Stimulated activated naive CD8-positive, alpha-beta T cell treated with anti-CD3 and anti-CD28 coated beads, Interleukin-15, Interleukin-2, amounts not matched to agents 100 U/mL and 50 U/mL, for 24 hours (primary cell): ENCODE measurements around the gene ALCAM.

ENCODE experiments used
- ATAC-seq: fragments of 150-1000 bp; cut with Tn5 transposase; one replicate; pipeline ENCODE4 v1.10.0; 2021
- DNase-seq: peaks from one replicate; pipeline ENCODE4 v3.0.0; 2021

The ALCAM gene

GRCh38 chr3:105493305-105493892 lies 126.7 kb downstream of the ALCAM start:
- ATAC-seq, result no peak

DNA sequence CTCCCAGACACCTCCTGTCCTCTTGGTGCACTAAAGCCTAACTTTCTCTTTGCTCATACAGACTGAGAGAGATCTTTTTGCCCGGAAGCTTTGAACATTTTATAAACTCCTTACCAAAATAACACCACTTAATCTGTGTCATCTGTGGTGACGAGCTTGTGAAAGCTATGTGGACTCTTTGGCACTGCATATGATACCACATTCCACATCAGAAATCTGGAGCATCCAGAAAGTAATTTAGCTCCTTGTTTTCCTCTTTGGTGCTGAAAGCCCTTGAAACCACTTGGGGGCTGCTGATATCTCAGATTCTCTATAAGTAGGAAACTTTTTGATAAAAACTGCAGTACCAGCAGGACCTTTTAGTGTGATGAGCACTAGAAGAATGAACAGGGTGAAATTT lies 128.3 kb downstream of the ALCAM start:
- ATAC-seq (no peak), DNase-seq (no peak)

More at GRCh38 chr3:105493305-105493892, 126.7 kb downstream of the ALCAM start:
- DNase-seq, result no peak

- ATAC-seq (no peak), DNase-seq (no peak)
Observed at GRCh38 chr3:105496343-105496742, 129.6 kb downstream of the ALCAM start.

DNA sequence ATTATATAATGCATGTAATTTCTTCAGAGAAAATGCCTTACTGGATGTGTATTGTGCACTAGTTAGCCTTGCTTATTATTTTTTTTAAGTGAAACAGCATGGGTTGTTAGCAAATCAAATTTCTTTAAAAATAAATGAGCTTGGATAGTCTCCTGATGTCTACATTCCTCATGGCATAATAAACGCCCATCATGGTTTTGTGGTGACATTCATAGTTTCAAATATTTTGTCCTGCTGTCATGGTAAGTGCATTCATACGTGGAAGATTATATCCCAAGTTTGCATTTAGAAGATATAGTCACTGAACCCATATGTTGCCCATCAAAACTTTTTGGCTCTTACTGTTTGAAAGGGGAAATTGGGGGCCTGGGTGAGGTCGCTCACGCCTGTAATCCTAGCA lies 130.7 kb downstream of the ALCAM start:
- ATAC-seq, result no peak
- no peak for DNase-seq

DNA sequence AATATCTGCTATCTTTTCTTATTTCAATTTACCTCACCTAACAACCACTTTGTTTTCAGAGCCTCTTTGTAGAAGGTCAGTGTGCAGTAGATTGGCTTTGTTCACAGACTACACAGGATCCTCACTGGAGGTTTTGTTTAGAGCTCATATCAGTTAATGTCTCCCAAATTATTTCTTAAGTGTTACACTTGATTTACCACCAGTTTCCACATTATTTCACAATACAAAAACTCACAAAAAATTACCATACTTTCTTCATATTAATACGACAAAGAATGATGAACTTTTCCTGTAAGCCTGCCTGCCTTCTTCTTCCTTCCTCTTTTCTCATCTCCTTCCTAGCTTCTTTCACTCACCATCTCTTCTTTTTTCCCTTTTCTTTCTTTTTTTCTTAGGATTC lies 133.3 kb downstream of the ALCAM start:
- DNase-seq (no peak), ATAC-seq (no peak)

- ATAC-seq, result no peak
- DNase-seq, result no peak
Observed at GRCh38 chr3:105502333-105502732, 135.6 kb downstream of the ALCAM start.

- ATAC-seq, result no peak
Observed at GRCh38 chr3:105503191-105503593, 136.5 kb downstream of the ALCAM start.

DNA sequence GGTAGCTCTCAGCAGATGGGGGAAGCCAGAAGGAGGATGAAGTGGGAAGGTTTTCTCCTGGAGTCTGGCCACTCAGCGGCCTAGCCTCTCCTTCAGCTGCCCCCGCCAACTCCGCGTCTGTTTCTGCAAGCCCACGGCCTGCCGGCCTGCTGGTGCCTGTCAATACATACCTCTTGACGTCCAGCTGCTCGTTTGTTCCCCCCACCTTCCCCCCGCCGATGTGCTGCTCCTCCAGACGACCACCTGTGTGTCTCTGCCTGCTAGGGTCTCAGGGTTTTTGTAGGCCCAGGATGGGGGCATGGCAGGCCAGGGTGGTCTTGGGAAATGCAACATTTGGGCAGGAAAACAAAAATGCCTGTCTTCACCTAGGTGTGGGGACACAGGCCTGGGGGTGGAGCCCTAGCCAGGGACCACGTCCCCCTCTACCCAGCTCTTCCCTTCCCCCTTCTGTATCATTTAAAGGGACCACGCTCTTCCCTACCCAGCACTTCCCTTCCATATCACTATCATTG lies 137.8 kb downstream of the ALCAM start:
- no peak for ATAC-seq
- DNase-seq, result no peak

More at GRCh38 chr3:105503191-105503593, 136.5 kb downstream of the ALCAM start:
- DNase-seq, result no peak

- DNase-seq, result no peak
- no peak for ATAC-seq
Observed at GRCh38 chr3:105505170-105505569, 138.5 kb downstream of the ALCAM start.

DNA sequence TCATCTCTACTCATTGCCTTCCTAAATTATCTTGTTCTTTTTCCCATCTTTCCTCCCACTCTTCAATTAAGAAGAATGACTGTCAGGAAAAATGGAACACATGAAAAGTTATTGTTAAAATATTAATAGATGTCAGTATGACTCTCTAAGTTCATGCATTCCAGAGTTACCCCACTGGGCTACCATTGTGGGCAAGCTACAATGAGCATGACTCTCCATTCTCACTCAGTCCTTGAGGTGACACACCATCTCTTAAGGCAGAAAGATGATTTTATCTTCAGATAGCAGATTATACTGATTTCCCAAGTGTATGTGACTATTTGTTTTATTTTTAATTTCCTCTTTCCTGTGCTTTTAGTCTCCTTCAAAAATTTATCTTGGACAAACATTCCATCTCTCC lies 144.3 kb downstream of the ALCAM start:
- no peak for DNase-seq
- no peak for ATAC-seq

DNA sequence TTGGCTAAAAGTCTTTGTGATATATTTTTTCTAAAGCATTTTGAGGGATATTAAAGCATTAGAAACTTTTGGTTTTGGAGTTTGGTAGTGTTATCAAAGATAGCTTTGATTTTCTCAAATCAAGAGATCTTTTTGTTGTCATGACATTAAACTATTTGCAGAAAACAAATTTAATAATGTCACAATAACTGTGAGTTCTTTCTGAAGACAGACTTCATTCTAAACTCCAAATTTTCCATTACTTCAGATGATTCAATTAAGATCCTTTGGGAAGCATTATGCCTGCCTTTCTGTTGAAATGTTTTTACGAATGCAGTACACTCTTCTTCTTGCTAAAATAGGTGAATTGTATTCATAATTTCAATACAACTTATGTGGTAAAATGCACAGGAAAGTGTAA lies 145.4 kb downstream of the ALCAM start:
- ATAC-seq (no peak), DNase-seq (no peak)

- no peak for ATAC-seq
- no peak for DNase-seq
Observed at GRCh38 chr3:105513042-105513441, 146.3 kb downstream of the ALCAM start.

- ATAC-seq, result no peak
- DNase-seq, result no peak
Observed at GRCh38 chr3:105513886-105514285, 147.2 kb downstream of the ALCAM start.

DNA sequence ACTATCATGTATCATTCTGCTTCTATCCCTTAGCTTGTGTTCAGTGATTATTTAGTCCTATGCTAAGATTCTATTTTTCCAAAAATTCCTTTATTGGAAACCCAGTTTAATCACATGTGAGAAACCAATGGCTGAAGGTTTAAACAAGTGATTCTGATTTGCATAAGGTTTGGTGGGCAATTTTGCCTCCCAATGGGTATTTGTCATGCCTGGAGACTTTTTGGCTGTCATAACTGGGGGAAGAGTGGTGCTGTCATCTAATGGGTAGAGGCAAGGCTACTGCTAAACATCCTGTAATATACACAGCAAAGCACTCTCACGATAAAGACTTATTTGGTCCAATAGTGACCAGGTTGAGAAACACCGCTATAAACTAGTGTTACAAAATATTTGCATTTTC lies 148.7 kb downstream of the ALCAM start:
- DNase-seq (no peak), ATAC-seq (no peak)

- ATAC-seq (no peak), DNase-seq (no peak)
Observed at GRCh38 chr3:105516972-105517371, 150.3 kb downstream of the ALCAM start.

DNA sequence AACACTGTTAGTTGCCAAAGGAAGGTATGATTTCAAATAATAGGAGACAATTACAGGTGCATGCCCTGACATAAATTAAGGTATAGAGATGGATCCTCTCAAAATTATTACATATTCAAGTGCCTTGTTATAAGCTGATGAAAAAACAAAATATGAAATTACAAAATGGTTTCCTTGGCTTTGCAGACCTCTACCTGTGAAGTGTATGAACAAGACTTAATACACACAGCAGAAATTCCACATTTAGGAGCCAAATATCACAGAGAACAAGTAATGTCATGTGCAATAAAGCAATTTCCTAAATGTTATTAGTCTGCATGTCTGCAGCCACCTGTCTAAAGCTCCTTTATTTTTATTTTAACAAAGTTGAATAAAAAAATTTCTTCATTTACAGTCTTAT lies 151.5 kb downstream of the ALCAM start:
- ATAC-seq (no peak), DNase-seq (no peak)

DNA sequence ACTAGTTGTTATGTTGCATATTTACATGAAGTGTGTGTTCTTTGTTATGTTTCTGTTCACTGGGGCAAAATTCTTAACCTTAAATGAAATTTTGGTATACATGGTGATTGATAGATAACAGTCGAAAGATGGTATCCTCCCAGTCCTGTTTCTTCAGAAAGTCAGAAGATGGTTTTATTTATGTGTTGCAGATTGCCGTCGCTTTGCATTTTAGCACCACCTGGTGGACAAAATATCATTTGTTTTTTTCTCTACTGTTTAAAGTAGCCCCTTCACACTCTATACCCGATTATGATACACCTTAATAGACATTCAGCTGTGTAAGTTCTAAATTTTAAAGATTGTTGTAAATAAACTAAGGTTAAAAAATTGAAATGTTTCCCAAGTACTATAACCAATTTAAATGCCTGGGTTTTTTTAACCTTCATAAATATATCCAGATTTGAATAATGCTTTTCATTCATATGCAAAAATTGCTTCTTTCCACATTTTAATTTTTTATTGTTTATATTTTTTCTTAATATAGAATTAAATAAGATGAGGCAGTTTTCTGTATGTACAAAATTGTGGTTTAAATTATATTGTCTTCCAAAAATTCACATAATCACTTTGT lies 152.2 kb downstream of the ALCAM start:
- DNase-seq, result peak; percentile 7
- ATAC-seq, result peak; percentile 69

DNA sequence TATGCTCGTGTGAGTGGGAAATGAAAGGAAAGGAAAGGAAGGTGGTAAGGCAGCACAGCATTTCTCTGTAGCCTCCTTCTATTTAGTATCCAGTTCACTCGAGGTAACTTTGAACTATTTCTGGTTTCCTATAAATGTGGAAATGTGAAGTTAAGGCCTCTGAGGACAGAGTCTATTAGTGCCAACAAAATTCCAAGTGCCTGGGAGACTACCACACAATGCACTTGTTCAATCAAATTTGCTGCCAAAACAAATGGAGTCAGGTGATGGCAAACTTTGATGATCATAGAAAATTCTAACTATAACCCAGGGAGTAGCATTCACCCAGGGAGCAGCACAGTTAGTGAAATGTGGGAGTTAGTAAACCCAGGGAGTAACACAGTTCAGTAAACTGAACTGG lies 155.1 kb downstream of the ALCAM start:
- ATAC-seq, result no peak
- no peak for DNase-seq

DNA sequence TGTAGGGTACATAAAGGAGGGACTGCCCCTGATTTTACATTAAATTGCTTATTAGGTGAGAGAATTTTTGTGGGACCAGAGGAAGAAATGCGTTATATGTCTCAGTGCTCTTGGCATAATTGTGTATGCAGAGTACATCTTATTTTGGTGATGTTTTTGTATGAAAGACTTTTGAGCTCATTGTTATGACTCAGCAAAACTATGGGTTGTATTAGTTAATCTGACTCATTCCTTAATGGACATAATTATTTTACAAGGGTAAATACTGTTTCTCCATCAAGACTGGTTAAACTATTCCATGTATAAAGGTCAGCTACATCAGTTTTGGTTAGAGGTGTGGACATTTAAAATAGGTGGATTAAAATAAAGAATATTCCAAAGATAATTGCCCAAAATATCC lies 156.8 kb downstream of the ALCAM start:
- no peak for ATAC-seq
- DNase-seq, result no peak

DNA sequence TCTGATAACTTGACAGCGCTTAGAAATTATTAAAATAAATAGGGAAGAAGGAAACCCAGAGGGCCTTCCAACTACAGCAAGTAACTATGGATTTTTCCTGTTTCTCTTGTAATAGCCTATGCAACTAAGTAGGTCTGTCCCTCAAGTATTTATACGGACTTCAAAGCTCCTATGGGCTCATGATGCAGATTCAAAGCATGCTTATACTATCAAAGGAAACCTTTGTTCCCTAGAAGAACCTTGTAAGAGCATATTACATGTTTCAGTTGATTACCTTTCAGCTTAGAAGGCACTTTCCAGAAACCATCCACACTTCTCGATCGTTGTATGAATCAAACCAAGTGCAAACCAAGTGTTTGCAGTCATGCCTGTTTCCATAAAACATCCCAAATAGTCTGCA lies 158.8 kb downstream of the ALCAM start:
- no peak for ATAC-seq
- no peak for DNase-seq

- ATAC-seq, result no peak
- no peak for DNase-seq
Observed at GRCh38 chr3:105526360-105527111, 159.8 kb downstream of the ALCAM start.

- no peak for DNase-seq
- no peak for ATAC-seq
Observed at GRCh38 chr3:105527535-105527934, 160.8 kb downstream of the ALCAM start.

GRCh38 chr3:105527949-105528348 lies 161.2 kb downstream of the ALCAM start:
- DNase-seq (no peak), ATAC-seq (peak; percentile 81)
